Activated T-cell treated with anti-CD3 and anti-CD28 coated beads, Interleukin-2, amount 50 U/mL, for 72 hours (primary cell): ENCODE data around the gene NXPE3. TPM values are rescaled to one million over a fixed set of nuclear protein-coding genes. Genes with fewer than 3 reads are reported as not detected.

Experiments used
- ATAC-seq, 2 donors: fragments of 150-1000 bp; cut with Tn5 transposase; replicated peaks in 1 of 2; 2 replicates each; pipeline ENCODE4 v1.10.0; 2021; ENCODE audit warnings: moderate library complexity in 2 of 2, mild to moderate bottlenecking in 1 of 2
- DNase-seq, 2 donors: peaks; one replicate each; pipeline ENCODE4 v3.0.0; 2021 to 2022; ENCODE audit warnings: mixed read lengths in 1 of 2
- H3K27ac Mint-ChIP-seq: one replicate; pipeline ENCODE4 v1.8.0; 2022; ENCODE audit warnings: mild to moderate bottlenecking, moderate library complexity, mixed read lengths
- H3K27me3 Mint-ChIP-seq: one replicate; pipeline ENCODE4 v1.8.0; 2022; ENCODE audit warnings: low read depth, mixed read lengths
- H3K36me3 Mint-ChIP-seq, 2 donors: one replicate each; pipeline ENCODE4 v1.8.0; 2022; ENCODE audit warnings: mixed read lengths in 2 of 2, mild to moderate bottlenecking in 1 of 2; ENCODE audit not compliant: insufficient read depth in 2 of 2
- H3K4me1 Mint-ChIP-seq: one replicate; pipeline ENCODE4 v1.8.0; 2022; ENCODE audit warnings: low read depth, mixed read lengths
- H3K4me3 Mint-ChIP-seq, 2 donors: one replicate each; pipeline ENCODE4 v1.8.0; 2022; ENCODE audit warnings: mild to moderate bottlenecking in 2 of 2, mixed read lengths in 2 of 2, moderate library complexity in 2 of 2
- H3K9me3 Mint-ChIP-seq, 2 donors: one replicate each; pipeline ENCODE4 v1.8.0; 2022; ENCODE audit warnings: mixed read lengths in 2 of 2
- total RNA-seq, 2 donors: library from RNA; stranded (reverse); gene quantifications; one replicate each; pipeline ENCODE4 v1.2.3, GENCODE V29; 2022

NXPE3 gene
- total RNA-seq, 2 donors from 2014 or later = 22.7 to 25.0 TPM

DNA sequence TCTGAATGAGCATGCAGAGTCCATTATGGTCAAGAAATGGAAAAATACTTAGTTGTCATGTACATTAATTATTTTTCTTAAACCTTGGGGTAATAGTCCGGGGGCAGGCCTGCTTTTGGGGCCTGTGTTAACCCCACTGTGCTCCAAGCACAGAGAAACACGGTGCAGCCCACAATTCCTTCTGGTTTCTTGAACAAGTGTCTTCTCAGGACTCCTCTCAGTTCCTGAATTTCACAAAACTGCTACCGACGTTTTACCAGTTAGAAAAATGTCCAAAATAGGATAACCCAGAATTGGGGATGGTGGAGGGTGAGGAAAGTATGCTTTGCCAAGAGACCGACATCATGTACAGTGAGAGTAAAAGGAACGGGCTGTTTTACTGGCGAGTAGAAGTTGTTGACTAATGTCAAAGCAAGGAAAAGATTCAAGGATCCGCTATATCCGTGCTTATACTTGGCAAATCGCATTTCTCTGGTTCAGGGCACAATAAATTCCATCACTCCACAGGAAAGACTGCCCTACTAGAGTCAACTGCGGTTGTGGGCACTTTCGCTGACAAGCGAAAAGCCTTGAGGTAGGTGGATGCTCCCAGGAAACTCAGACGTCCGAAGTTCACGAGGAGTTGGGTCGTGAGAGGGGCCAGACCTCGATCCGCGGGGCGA lies 495 bp upstream of the NXPE3 start:
- H3K27ac Mint-ChIP-seq = peak overlapping the region; percentile 92
- no peak for ATAC-seq
- peaks cover 0 to 5% of the 10 kb centered on the region in 2 donors for H3K36me3 Mint-ChIP-seq
- no peaks in the 10 kb centered on the region for H3K9me3 Mint-ChIP-seq
- H3K4me3 Mint-ChIP-seq = peak overlapping the region; percentile 88 to 98
- peaks cover 39% of the 10 kb centered on the region for H3K4me1 Mint-ChIP-seq
- no peaks in the 10 kb centered on the region for H3K27me3 Mint-ChIP-seq
- no peak for DNase-seq

DNA sequence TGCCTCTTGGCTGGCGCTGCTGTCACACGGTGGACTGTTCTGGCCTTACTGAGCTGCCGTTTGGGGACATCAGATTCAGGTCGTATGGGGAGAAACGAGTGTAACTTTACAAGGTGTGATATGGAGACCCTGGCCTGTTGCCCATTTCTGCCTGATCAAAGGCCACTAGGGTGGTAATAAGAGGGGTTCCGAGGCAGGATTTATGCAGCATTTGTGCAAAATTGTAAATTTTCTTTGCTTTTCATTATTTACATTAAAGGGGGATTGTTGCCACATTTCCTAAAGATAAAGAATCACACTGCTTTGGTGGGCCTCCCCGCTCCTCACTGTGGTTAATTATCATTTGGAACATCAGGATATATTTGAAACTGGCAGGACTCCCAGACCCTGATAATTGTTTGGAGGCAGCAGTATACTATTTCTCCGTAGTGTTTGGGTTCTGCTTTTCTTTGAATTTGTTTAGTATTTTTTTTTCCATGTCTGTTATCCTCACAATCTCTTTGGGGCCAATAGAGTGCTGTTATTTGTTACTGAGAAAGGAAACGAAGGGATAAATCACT lies 891 bp downstream of the NXPE3 start:
- H3K27ac Mint-ChIP-seq = peak overlapping the region; percentile 45
- no peaks in the 10 kb centered on the region for H3K27me3 Mint-ChIP-seq
- H3K4me1 Mint-ChIP-seq = peaks cover 51% of the 10 kb centered on the region
- DNase-seq = no peak
- peak overlapping the region; percentile 88 to 98 for H3K4me3 Mint-ChIP-seq
- peaks cover 0 to 8% of the 10 kb centered on the region in 2 donors for H3K36me3 Mint-ChIP-seq
- H3K9me3 Mint-ChIP-seq = no peaks in the 10 kb centered on the region
- no peak for ATAC-seq

DNA sequence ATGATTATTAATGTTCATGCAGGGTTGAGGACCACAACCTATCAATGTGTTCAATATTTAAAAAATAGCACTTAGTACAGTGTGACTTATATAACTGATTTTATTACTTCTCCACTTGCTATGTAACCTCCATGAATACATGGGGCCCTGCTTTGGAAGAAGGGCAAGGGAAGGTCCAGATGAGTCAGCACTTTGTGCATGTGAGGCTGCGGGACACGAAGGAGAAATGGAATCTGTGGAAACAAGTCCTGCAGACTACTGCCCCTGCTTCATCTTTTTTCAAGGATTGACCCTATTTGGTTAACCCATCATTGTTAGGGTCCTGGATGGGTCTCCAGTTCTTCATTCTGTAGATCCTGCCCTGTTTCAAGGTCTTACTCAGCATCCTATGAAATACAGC lies 1.6 kb downstream of the NXPE3 start:
- peak overlapping the region; percentile 88 to 98 for H3K4me3 Mint-ChIP-seq
- no peaks in the 10 kb centered on the region for H3K9me3 Mint-ChIP-seq
- H3K27me3 Mint-ChIP-seq = no peaks in the 10 kb centered on the region
- DNase-seq (no peak), ATAC-seq (no peak)
- H3K36me3 Mint-ChIP-seq = peaks cover 0 to 8% of the 10 kb centered on the region in 2 donors
- peak overlapping the region; percentile 45 for H3K27ac Mint-ChIP-seq
- peaks cover 58% of the 10 kb centered on the region for H3K4me1 Mint-ChIP-seq

DNA sequence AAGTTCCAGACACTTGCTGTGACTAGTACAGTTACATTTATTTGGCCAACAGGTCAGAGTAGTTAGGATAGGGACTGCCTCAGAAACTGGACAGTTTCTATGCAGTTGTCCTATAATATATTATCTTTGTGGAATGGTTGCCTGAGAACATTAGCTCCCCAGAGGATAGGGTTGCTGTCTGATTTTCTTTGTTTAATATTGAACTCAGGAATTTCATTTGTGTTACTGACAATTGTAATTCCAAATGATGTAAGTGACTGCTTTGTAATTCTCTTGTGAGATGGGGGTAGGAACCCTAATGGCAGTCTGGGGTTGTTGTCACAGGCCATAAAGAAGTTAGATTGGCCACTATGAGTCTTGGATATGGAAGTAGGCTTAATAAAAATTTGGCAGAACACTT lies 2.2 kb downstream of the NXPE3 start:
- peaks cover 63% of the 10 kb centered on the region for H3K4me1 Mint-ChIP-seq
- H3K27ac Mint-ChIP-seq = peak overlapping the region; percentile 50
- ATAC-seq = no peak
- no peaks in the 10 kb centered on the region for H3K9me3 Mint-ChIP-seq
- DNase-seq = no peak
- peak overlapping the region; percentile 88 to 98 for H3K4me3 Mint-ChIP-seq
- peaks cover 0 to 10% of the 10 kb centered on the region in 2 donors for H3K36me3 Mint-ChIP-seq
- H3K27me3 Mint-ChIP-seq = no peaks in the 10 kb centered on the region

DNA sequence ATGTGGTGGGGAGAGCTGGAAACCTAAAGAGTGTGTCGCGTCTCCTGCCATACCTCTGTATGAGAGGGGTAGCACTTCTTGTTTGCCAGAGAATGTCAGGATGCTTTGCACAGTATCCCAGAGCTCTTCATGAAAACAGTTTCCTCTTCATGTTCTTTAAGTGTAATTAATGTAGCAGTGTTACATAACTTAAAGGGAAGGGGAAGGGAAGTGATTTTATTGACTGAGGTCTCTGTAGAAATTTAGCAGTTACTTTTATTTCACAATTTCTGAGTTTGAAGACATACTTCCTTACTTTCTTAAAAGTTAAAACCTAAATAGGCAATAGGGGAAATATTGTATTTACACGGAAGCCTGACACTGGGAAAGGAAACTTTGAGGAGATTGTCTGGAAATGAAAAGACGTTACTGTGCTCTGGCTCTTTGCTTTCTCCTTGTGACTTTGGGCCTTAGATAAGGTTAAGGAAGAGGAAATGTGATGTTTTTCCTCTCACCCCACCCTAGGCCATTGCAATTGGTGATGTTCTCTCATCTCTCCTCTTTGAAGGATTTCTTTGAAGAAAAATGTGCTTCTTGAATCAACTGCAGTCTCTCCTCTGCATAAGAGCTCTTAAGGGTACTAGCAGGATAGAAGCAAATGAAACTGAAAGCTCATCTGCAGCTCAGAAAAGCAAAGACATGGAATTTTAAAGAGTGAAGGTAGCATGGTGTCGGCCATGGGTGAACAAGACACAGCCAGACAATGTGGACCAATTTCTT lies 6.0 kb downstream of the NXPE3 start:
- DNase-seq (no peak), ATAC-seq (peak; percentile 38 to 40)
- peaks cover 6 to 23% of the 10 kb centered on the region in 2 donors for H3K36me3 Mint-ChIP-seq
- H3K4me3 Mint-ChIP-seq = peak overlapping the region; percentile 4 to 80
- no peaks in the 10 kb centered on the region for H3K9me3 Mint-ChIP-seq
- no peaks in the 10 kb centered on the region for H3K27me3 Mint-ChIP-seq
- H3K27ac Mint-ChIP-seq = peak overlapping the region; percentile 88
- peaks cover 52% of the 10 kb centered on the region for H3K4me1 Mint-ChIP-seq

DNA sequence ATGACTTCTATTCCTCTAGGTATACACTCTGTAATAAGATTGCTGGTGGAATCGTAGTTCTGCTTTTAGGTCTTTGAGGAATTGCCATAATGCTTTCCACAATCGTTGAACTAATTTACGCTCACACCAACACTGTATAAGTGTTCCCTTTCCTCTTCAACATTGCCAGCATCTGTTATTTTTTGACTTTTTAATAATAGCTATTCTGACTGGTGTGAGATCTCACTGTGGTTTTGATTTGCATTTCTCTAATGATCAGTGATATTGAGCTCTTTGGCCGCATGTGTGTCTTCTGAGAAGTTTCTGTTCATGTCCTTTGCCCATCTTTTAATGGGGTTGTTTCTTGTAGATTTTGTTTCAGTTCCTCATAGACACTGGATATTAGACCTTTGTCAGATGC lies 12.8 kb downstream of the NXPE3 start:
- H3K36me3 Mint-ChIP-seq = peaks cover 27 to 41% of the 10 kb centered on the region in 2 donors
- no peaks in the 10 kb centered on the region for H3K27me3 Mint-ChIP-seq
- no peak for DNase-seq
- H3K4me3 Mint-ChIP-seq = no peak overlapping the region
- peaks cover 4 to 9% of the 10 kb centered on the region in 2 donors for H3K9me3 Mint-ChIP-seq
- H3K4me1 Mint-ChIP-seq = peaks cover 30% of the 10 kb centered on the region
- peak overlapping the region; percentile 44 for H3K27ac Mint-ChIP-seq
- ATAC-seq = no peak

DNA sequence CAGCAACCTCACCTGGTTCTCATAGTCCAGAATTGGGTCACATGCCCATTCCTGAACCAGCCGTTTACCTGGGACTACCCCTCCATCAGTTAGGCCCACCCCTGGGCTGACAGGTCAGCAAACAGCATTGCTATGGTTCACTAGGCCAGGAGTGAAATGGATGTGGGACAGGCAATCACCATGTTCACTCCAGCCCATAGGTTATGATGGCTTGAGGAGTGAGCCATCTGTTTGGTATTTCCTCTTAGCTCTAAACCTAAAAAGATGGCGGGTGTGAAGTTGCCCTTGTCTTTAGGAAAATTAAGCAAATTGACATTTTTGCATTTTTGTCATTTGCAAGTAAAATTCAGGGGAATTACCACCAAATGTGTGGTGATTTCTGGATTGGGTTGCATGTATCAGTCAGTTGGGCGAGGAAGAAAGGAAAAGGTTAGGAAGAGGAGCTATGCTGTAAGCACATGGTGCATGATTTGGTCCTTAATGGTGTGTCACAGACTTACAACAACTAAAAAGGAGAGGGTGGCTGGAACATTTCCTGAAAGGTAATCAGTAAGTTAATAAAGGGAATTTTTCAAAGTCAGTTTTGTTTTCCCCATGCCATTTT lies 17.2 kb downstream of the NXPE3 start:
- Mint-ChIP-seq H3K27me3 (no peaks in the 10 kb centered on the region), H3K36me3 (peaks cover 25 to 39% of the 10 kb centered on the region in 2 donors), H3K4me3 (no peak overlapping the region), H3K9me3 (peaks cover 4 to 9% of the 10 kb centered on the region in 2 donors), H3K27ac (peak overlapping the region; percentile 19), H3K4me1 (peaks cover 30% of the 10 kb centered on the region)
- DNase-seq (no peak), ATAC-seq (no peak)

DNA sequence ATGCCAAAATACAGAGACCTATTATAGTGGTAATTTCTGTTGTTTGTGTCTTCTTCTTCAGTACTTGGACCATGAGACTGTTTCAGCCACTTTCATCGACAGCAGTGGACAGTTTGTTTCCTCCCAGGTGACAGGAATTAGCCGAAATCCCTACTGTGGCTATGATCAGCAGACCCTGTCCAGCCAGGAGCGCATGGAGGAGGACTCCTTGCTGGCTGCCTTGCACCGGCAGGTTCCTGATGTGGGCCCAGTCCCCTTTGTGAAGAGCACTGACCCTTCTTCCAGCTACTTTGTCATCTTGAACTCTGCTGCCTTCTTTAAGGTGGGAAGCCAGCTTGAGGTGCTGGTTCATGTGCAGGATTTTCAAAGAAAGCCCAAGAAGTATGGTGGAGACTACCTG lies 22.2 kb downstream of the NXPE3 start:
- Mint-ChIP-seq H3K36me3 (peaks cover 12 to 29% of the 10 kb centered on the region in 2 donors), H3K27me3 (no peaks in the 10 kb centered on the region), H3K4me1 (peaks cover 30% of the 10 kb centered on the region), H3K27ac (no peak overlapping the region), H3K4me3 (no peak overlapping the region), H3K9me3 (peaks cover 0 to 2% of the 10 kb centered on the region in 2 donors)
- no peak for ATAC-seq
- DNase-seq = no peak

DNA sequence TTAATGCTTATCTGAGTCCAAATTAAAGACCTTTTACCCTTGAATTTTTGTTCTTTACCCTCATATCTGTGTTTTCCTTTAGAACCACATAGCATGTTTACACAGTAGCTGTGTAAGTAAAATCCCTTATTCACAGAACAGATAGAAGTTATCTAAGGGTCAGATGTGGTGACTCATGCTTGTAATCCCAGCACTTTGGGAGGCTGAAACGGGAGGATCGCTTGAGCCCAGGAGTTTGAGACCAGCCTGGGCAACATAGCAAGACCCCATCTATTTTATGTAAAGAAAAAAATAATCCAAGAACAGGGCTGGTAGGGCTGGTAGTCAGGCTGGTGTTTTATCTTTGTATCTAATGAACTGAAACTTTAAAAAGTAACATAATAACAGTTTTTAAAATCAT lies 23.2 kb downstream of the NXPE3 start:
- Mint-ChIP-seq H3K9me3 (no peaks in the 10 kb centered on the region), H3K36me3 (peaks cover 10 to 27% of the 10 kb centered on the region in 2 donors), H3K4me3 (no peak overlapping the region), H3K27me3 (no peaks in the 10 kb centered on the region), H3K27ac (peak overlapping the region; percentile 63), H3K4me1 (peaks cover 23% of the 10 kb centered on the region)
- ATAC-seq (no peak), DNase-seq (no peak)

DNA sequence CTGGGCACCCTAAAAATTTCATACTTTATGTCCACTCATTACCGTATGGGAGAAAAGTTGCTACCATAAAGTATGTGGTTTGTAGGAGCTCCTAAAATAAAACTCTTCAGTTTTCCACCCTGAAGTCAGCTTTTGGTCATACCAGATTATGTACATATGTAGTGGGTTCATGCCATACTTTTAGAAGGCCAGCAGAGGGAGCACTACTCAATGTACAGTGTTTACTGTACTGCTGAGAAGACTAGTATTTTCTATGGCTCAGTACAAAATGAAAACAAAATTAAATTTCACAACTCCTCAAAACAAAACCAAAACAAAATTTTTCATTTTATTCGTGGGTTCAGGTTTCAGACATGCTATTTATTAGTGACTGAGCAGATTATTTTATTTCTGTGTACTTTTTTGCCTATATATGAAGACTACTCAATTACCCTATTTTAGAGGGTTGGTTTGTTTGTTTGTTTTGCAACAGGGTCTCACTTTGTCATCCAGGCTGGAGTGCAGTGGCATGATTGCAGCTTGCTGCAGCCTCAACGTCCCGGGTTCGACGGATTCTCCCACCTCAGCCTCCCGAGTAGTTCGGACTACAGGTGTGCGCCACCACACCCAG lies 24.3 kb downstream of the NXPE3 start:
- H3K4me1 Mint-ChIP-seq = peaks cover 29% of the 10 kb centered on the region
- no peaks in the 10 kb centered on the region for H3K27me3 Mint-ChIP-seq
- ATAC-seq = peak; percentile 97 to 99
- no peaks in the 10 kb centered on the region for H3K9me3 Mint-ChIP-seq
- H3K27ac Mint-ChIP-seq = no peak overlapping the region
- DNase-seq = peak; percentile 57 to 66
- no peak overlapping the region for H3K4me3 Mint-ChIP-seq
- H3K36me3 Mint-ChIP-seq = peaks cover 10 to 24% of the 10 kb centered on the region in 2 donors

DNA sequence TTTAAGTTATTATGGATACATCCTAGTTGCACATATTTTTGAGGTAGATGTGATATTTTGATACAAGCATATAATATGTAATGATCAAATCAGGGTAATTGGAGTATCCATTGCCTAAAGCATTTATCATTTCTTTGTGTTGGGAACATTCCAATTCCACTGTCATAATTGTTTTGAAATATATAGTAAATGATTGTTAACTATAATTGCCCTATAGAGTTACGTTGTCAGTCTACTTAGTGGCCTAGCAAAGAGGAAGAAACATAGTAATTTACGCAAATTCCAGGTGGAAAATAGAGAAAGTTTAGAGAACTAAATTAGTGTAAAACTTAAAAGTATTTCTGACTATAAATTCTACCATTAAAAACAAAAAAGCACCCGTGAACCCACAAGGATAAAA lies 24.9 kb downstream of the NXPE3 start:
- no peak for DNase-seq
- ATAC-seq = no peak
- Mint-ChIP-seq H3K4me1 (peaks cover 31% of the 10 kb centered on the region), H3K9me3 (no peaks in the 10 kb centered on the region), H3K4me3 (no peak overlapping the region), H3K36me3 (peaks cover 8 to 24% of the 10 kb centered on the region in 2 donors), H3K27me3 (no peaks in the 10 kb centered on the region), H3K27ac (peak overlapping the region; percentile 38)

DNA sequence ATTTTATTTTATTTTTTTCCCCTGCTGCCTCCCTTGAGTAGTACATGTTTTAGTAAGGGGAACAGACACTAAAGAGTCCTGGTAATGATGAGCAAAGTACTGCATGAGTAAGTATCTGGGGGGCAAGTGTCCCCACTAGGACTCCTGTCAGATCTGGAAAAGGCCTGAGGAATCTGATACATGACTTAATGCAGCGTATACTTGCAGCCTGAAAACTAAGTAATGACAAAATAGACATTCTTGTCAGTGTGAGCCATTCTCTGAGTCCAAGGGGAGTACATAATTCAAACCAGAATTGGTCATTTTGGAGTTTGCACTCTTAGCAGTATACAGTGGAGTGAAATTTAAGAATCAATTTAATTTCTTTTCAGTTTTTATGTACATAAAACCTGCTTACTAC lies 27.5 kb downstream of the NXPE3 start:
- Mint-ChIP-seq H3K9me3 (no peaks in the 10 kb centered on the region), H3K4me1 (peaks cover 49% of the 10 kb centered on the region), H3K27me3 (no peaks in the 10 kb centered on the region), H3K4me3 (no peak overlapping the region), H3K27ac (peak overlapping the region; percentile 63), H3K36me3 (peaks cover 5 to 16% of the 10 kb centered on the region in 2 donors)
- ATAC-seq = no peak
- no peak for DNase-seq

DNA sequence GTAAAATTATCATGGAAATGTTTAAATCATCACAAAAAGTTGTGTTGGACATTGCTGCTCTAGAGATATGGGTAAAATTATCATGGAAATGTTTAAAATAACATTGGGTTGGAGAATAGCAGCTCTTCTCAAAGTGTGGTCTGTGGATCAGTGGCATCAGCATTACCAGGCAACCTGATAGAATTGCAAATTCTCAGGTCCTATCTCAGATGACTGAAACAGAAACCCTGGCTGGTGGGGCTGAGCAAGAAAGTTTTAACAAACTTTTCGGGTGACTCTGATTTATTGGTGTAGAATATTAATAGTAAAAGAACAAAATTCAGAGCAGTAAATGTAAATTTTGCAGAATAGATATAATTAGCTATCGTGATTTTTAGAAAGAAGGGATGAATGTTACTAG lies 28.9 kb downstream of the NXPE3 start:
- no peaks in the 10 kb centered on the region for H3K9me3 Mint-ChIP-seq

More for the DNA sequence above, 28.9 kb downstream of the NXPE3 start:
- Mint-ChIP-seq H3K4me3 (no peak overlapping the region), H3K36me3 (peaks cover 5 to 11% of the 10 kb centered on the region in 2 donors), H3K27me3 (no peaks in the 10 kb centered on the region), H3K4me1 (peaks cover 57% of the 10 kb centered on the region), H3K27ac (no peak overlapping the region)
- ATAC-seq = no peak
- peak in 1 of 2 donors; percentile 12 for DNase-seq
